Frontal cortex (tissue), 4 donors: ENCODE measurements around the gene LIM2. TPM values are rescaled to one million over a fixed set of nuclear protein-coding genes. Genes with fewer than 3 reads are reported as not detected.

Experiments used
- DNase-seq, 2 donors: peaks; one replicate each; pipeline ENCODE4 v3.0.0; 2012; ENCODE audit warnings: low spot score in 2 of 2
- FAIRE-seq: peaks from 2 replicates; lab custom pipeline; 2012; peaks lifted over from hg19 to GRCh38; lab: Jason Lieb, UNC
- total RNA-seq: library from RNA; depleted of rRNA; stranded (reverse); fragments of >200 nt; gene quantifications from one replicate; pipeline ENCODE4 v1.2.3, GENCODE V29; 2014
- donor health status: control.
- donor health status: control.
- donor health status: control.

The LIM2 gene
- total RNA-seq, 1 donor from 2014 or later: not detected

- DNase-seq (no peak), FAIRE-seq (no peak)
Measured at GRCh38 chr19:51345076-51345620, 42.6 kb downstream of the LIM2 start.

DNA sequence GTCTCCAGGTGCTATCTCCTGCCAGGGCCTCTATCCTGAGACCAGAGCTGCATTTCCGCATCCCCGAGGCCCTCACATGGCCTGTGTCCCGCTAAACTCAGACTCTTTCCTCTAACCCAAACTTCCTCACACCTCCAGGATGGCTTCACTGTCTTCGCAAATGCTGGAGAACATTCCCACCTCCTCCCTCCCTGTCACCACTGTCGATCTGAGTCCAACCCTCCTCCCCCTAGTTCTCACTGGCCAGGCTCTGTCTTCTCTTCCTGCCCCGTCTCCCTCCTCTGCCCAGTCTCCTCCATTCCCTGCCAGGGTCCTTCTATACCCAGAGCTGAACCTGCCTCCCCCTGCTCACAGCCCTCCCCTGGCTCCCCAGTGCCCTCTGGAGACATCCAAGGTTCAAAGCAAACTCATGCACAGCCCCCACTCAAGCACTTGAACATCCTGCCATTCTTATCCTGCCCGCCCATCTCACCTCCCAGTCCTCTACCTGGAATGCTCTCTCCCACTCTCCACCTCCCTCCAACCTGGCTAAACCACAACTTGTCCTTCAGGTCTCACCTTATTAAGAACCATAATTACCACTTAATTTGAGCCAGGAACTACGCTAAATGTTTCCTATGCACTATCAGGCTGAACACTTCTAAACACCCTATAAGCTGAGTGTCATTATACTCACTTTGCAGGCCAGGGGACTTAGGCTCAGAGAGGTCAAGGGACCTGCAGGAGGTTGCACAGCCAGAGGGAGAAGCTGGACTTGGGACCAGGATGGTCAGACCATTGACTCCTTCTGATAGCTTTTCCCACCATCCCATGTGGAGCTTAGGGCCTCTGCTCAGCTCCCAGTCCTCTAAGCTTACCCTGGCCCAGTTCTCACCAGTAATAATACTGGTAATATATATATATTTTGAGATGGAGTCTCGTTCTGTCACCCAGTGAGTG is 44.9 kb downstream of the LIM2 start:
- DNase-seq (no peak), FAIRE-seq (no peak)

GRCh38 chr19:51341976-51342580 is 45.7 kb downstream of the LIM2 start, which contains the start of gene VSIG10L:
Gene VSIG10L (minus strand): TSS chr19:51342139. CDS start chr19:51342124, 15 bp downstream.
- FAIRE-seq (no peak), DNase-seq (no peak)

GRCh38 chr19:51341066-51341465 is 46.7 kb downstream of the LIM2 start:
- FAIRE-seq (no peak), DNase-seq (no peak)

- DNase-seq (peak; percentile 96 to 99), FAIRE-seq (no peak)
Measured at GRCh38 chr19:51339687-51340656, 47.8 kb downstream of the LIM2 start.

DNA sequence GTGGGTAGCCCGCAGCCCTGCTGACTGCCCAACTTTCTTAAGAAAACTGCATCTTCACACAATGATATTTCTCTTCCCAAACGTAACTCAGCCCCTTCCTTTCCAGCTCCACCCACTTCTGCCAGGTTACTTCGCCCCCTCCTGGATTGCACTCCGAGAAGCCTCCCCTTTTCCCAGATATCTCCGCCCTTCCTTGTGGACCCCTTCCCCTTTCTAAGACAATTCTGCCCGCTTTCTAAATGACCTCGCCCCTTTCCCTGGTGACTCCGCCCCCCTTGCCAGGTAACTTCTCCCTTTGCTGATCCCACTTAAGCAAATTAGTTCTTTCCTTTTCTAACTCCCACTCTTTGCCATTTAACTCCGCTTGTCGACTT is 48.5 kb downstream of the LIM2 start:
- FAIRE-seq (no peak), DNase-seq (no peak)

GRCh38 chr19:51338563-51339312 is 49.0 kb downstream of the LIM2 start:
- DNase-seq (peak; percentile 77 to 87), FAIRE-seq (no peak)

DNA sequence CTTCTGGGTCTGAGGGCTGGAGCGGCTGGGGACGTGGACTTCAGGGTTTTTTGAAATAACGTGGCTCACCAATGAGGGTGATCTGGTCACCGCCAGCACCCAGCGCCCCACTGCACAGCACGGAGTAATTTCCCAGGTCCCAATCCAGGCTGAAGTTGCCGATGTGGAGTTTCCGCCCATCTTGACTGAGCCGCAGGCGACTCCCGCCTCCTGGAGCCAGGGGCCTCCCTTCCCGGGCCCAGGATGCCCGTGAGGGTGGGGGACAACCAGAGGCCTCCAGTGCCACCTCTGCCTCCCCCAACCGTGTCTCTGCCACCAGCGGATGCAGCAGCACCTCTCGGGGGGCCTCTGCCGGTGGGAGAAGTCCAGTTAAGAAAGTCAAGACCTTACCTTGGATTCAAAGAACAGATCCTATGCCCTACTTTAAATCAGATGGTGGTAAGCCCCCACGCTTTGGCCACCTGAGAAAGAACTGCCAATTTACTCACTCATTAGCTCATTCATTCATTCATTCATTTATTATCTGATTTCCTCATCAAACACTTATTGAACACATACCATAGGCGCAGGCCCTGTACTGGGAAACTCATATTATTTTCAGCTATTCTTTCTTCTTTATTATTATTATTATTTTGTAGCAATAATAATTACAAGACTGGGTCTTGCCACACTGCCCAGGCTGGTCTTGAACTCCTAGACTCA is 49.8 kb downstream of the LIM2 start:
- DNase-seq (no peak), FAIRE-seq (no peak)

DNA sequence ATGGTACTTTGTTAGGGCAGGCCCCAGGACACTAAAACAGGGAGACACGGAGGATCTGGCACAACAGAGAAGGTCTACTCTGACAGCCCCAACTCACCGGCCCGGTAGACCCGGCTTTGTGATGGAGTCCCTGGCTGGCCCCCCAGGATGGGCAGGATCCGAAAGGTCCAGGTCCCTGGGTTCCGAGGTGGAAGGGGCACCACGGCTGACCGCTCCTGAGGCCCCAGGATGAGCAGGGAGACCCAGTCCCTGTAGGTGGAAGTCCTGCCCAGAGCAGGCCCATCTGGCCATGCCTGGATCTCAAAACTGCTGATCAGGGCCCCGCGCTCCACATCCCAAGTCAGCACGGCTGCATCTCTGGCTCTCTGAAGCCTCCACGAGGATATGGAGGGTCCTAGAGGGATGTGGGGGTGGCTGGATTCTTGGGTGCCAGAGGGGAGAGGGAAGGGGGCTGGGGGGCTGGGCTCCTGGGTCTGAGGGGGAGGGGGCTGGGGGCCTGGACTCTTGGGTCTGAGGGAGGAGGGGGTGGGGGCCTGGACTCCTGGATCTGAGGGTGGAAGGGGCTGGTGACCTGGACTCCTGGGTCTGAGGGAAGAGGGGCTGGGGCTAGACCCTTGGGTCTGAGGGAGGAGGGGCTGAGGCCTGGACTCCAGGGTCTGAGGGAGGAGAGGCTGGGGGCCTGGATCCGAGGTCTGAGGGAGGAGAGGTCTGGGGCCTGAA is 50.5 kb downstream of the LIM2 start:
- no peak for FAIRE-seq
- DNase-seq: no peak

DNA sequence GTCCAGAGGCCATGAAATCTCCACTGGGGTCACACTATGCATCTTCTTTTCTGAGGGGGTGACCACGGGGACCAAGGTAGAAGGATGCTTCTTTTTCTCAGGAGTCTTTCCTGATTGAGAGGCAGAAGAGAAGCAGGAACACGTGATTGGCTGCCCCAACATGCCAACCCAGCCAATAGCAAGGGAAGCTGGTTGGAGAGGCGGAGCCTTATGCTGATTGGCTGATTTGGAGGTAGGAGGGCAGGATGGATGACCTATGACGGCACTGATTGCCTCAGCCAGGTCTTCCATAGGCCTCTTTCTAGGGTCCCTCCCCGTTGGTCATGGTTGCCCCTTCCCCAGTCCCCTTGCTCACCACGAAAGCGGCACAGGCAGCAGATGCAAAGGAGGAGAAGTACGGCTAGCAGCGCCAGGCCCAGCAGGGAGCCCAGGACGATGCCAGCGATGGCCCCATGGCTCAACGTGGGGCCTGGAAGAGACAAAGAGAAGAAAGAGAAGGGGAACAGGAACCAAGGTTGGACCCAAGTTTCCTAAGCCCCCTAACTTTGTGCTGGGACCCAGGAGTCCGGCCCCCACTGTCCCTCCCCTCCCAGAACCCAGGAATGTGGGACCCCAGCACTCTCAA is 53.8 kb downstream of the LIM2 start:
- no peak for DNase-seq
- FAIRE-seq: no peak

- DNase-seq: no peak
- FAIRE-seq: no peak
Measured at GRCh38 chr19:51331716-51332115, 56.1 kb downstream of the LIM2 start.

GRCh38 chr19:51331193-51331592 is 56.6 kb downstream of the LIM2 start:
- DNase-seq: no peak

GRCh38 chr19:51330366-51330765 is 57.4 kb downstream of the LIM2 start:
- no peak for DNase-seq
- no peak for FAIRE-seq

More at GRCh38 chr19:51331193-51331592, 56.6 kb downstream of the LIM2 start:
- no peak for FAIRE-seq
